GM18870 (cell line): ENCODE measurements around the gene LTB.

Source experiments
- ATAC-seq: cut with Tn5 transposase; IDR thresholded peaks from one replicate; pipeline ENCODE4 v1.9.1; 2021; ENCODE audit warnings: moderate library complexity; ENCODE audit not compliant: unreplicated experiment

The LTB gene, protein sequence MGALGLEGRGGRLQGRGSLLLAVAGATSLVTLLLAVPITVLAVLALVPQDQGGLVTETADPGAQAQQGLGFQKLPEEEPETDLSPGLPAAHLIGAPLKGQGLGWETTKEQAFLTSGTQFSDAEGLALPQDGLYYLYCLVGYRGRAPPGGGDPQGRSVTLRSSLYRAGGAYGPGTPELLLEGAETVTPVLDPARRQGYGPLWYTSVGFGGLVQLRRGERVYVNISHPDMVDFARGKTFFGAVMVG

DNA sequence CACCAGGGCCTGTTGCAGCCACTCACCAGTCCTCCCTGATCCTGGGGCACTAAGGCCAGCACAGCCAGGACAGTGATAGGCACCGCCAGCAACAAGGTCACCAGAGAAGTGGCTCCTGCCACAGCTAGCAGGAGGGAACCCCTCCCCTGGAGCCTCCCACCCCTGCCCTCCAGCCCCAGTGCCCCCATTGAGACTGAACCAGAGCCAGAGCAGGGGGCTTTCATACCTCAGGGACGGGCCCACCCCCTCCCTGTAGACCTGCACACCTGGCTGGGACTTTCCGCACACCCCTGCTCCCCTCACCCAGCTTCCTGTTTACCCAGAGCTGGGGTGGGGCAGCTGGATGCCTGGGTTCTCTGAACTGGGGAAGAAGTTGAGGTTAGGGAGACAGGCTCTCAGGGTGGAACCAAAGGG is at the start of gene LTB:
LTB (minus strand) TSS at position 195 of the 414 bp plus-strand sequence; CDS start at position 188, 7 bp downstream.
- no peak for ATAC-seq

GRCh38 chr6:31631681-31632278 is 49.6 kb upstream of the LTB start:
- no peak for ATAC-seq

DNA sequence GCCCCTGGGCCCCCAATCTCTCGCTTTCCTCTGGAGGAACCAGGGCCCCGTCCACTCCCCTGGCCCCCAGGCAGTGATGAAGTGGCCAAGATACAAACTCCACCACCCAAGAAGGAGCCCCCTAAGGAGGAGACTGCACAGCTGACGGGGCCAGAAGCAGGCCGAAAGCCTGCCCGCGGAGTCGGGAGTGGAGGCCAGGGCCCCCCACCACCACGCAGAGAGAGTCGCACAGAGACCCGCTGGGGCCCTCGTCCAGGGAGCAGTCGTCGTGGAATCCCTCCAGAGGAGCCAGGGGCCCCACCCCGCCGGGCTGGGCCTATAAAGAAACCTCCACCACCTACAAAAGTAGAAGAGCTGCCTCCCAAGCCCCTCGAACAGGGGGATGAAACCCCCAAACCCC is 49.0 kb upstream of the LTB start:
- ATAC-seq, result no peak

GRCh38 chr6:31630177-31630934 is 48.1 kb upstream of the LTB start:
- no peak for ATAC-seq

DNA sequence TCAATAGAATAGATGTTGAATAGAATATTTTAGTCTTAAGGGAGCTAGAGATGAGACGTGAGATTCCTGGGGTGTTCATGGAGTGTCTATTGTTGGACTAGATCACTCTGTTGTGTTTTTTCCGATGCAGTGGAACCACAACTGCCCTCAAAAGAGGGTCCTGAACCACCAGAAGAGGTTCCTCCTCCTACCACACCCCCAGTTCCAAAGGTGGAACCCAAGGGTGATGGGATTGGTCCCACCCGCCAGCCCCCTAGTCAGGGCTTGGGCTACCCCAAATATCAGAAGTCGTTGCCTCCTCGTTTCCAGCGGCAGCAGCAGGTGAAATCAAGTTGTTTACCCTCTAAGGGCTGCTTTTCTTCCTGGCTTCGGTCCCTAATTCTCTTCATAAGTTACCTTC is 46.8 kb upstream of the LTB start:
- no peak for ATAC-seq

DNA sequence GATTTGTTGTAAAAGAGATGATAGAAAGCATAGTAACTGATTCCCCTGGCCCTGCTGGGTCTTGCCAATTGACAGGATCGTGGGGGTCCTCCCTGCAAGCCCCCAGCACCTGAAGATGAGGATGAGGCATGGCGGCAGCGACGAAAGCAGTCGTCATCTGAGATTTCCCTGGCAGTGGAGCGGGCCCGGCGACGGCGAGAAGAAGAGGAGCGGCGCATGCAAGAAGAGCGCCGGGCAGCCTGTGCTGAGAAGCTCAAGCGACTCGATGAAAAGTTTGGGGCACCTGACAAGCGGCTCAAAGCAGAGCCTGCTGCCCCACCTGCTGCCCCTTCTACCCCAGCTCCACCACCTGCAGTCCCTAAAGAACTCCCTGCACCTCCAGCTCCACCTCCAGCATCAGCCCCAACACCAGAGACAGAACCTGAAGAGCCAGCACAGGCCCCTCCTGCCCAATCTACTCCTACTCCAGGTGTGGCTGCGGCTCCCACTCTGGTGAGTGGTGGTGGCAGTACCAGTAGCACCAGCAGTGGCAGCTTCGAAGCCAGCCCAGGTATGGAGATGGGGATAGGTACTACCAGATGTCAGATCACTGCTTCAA is 45.6 kb upstream of the LTB start:
- ATAC-seq, result no peak

DNA sequence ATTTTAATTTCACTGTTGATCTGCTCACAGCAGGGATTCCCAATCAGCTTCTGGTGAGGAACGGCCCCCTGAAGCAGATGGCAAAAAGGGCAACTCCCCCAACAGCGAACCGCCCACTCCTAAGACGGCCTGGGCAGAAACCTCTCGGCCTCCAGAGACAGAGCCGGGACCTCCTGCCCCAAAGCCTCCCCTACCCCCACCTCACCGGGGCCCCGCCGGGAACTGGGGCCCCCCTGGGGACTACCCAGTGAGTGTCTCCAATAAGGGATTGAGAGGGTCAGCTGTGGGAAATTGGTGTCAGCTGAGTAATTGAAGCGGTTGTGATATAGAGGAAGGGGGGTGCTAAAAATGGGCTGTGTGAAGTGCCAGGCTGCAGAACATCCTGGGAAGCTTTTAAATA is 44.7 kb upstream of the LTB start:
- no peak for ATAC-seq

DNA sequence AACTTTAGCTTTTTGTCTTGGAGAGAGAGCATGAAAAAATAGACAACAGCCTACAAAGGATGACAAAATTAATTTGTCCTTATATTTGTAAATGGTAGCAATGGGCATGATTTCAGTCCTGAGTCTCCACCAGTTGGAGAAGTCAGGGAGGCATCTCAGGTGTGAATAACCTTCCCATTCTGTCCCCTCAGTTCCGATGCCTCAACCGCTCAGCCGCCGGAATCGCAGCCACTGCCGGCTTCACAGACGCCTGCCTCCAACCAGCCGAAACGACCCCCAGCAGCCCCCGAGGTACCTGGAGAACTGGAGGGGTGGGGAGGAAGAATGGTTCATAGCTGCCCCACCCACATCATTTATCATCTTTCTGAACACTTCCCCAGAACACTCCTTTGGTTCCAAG is 41.8 kb upstream of the LTB start:
- ATAC-seq, result no peak

DNA sequence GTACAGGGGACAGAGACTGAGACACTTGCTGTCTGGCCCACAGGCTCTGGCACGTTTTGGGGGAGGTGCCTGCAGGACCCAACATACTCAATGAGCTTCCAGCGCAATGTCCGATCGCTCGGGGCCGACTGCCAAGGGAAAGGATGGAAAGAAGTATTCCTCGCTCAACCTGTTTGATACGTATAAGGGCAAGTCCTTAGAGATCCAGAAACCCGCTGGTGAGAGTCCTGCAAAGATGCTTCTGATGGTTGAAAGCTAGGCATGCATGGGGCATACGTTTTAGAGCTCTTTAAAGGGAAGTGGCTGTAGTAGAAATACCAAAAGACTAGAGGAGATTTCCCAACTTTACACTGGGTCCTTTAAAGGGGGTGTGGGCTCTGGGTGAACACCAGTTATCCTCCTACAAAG is 40.5 kb upstream of the LTB start:
- ATAC-seq, result no peak

DNA sequence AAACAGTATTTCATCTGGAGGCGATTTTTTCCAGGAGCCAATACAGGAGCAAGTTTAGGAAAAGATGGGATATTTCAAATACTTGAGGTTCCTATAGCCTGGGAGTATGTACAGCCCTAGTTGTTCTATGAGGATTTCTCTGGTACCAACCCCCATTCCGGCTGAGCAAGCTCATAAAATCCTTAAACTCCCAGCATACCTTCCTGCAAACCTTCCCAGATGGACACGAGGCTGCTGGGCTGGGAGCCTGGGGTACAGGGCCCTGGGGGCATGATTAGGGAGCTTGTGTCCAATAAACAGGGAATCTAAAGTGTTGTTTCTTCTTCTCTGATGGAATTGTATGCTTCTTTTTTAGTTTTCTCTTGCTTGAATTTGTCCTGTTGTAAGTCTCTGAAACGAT is 39.8 kb upstream of the LTB start:
- no peak for ATAC-seq

DNA sequence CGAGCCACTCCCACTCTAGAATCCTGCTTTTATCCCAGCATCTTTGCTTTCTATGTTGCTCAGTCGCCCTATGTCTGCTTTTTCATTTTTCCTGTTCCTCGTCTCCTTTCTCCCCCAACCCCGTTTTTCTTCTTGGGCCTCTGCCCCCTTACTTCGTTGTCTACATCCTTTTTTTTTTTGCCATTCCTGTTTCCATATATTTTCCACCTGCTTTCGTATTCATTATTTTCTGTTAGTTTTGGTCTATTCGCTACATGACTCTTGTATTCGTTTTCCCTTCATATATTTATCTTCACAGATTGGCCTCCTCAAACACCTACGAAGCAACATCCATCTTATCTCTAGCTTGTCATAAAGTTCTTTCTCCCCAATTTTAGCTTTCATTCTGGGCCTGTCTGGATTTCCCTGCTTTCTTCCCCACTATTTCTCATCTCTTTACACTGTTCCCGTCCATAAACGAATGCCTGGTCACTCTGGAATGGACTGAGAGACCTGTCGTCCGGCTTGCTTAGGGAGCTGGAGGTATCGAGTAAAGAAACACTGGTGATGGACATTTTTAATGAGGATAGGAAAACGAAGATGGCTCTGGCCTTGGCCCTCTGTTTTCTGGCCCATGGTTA is 39.2 kb upstream of the LTB start:
- ATAC-seq, result no peak

GRCh38 chr6:31620586-31621319 is 38.5 kb upstream of the LTB start, which contains the start of gene PRRC2A:
PRRC2A (plus strand) TSS chr6:31620715; CDS start chr6:31622790, 2,075 bp downstream.
- peak; percentile 17 for ATAC-seq

- ATAC-seq, result peak; percentile 84
Measured at GRCh38 chr6:31619805-31620585, 37.8 kb upstream of the LTB start.

- ATAC-seq, result no peak
Measured at GRCh38 chr6:31617010-31617409, 34.8 kb upstream of the LTB start.

DNA sequence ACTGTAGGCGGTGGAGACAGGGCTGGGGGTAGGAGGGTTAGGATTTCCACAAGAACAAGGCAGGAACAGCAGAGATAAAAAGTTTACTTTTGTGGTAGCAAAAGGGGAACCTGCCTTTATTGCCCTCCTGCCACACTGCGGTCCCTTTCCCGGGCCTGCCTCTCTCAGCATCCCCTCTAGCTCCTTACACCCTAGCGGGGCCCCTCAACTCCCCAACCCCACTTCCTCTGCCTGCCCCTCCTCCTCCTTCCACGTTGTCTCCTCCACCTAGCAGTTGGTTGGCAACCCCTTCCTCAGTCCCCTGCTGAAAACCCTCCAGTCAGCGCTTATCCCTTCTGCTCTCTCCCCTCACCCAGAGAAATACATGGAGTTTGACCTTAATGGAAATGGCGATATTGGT is 33.5 kb upstream of the LTB start:
- ATAC-seq, result no peak

DNA sequence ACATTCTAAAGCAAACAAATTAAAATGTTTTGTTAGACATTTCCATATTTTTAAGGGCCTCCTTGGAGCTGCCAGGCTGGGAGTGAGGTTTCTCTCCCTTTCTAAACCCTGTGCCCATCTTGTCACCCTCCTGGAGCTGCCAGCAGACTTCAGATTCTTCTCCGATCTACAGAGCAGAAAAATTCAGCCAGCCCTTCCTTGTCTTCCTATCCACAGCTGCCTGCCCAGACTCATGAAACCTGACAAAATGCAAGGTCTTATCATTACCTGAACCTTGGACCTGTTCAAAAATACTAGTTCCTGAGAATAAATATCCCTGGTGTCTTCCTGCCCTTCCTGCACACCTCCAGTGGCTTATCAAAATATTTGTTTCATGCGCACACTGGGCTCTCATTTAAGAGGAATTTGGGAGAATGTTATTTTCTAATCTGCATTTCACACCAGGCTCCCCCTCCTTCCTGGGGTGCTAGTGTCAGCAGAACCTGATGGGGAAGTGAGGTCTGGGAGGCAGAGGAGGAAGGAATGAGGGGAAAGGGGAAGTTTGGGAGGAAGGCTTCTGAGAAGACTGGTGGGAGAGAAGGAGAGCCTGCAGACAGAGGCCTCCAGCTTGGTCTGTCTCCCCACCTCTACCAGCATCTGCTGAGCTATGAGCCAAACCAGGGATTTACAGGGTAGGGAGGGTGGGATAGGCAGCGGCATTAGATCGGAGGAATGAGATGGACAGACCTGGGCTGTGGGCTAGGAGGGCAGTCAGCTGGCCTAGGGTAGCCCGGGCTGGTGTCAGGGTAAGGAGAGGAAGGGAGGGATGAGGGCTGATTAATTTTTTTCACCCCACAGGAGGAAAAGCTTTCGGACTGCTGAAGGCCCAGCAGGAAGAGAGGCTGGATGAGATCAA is 32.7 kb upstream of the LTB start, which contains the start of gene AIF1:
AIF1 (plus strand) TSS at position 551 of the 895 bp plus-strand sequence; CDS start at position 647, 96 bp downstream.
- ATAC-seq, result no peak

- no peak for ATAC-seq
Measured at GRCh38 chr6:31614075-31614619, 31.9 kb upstream of the LTB start.

GRCh38 chr6:31610968-31611367 is 28.7 kb upstream of the LTB start:
- ATAC-seq, result no peak
